Spinal cord (tissue), 10 donors: Measurements from ENCODE around the gene MARS2. TPM values are rescaled to one million over a fixed set of nuclear protein-coding genes. Genes with fewer than 3 reads are reported as not detected.

Experiments used
- DNase-seq, 6 donors: peaks; one replicate each; pipeline versions ENCODE4 v3.0.0 to v3.0.0-alpha.2; 2013 to 2015; ENCODE audit warnings: low spot score in 6 of 6, low read depth in 4 of 6
- H3K27ac ChIP-seq: one replicate; pipeline ENCODE4 v1.5.1; 2013; ENCODE audit warnings: low read depth, low read length, control low read depth
- H3K27me3 ChIP-seq: one replicate; pipeline ENCODE4 v1.6.1; 2013; ENCODE audit warnings: low read length; ENCODE audit not compliant: control insufficient read depth, insufficient read depth
- H3K36me3 ChIP-seq: one replicate; pipeline ENCODE4 v1.6.1; 2013; ENCODE audit warnings: low read length; ENCODE audit not compliant: control insufficient read depth, insufficient read depth
- H3K4me1 ChIP-seq: one replicate; pipeline ENCODE4 v1.6.1; 2013; ENCODE audit warnings: low read length; ENCODE audit not compliant: control insufficient read depth, insufficient read depth
- H3K4me3 ChIP-seq: one replicate; pipeline ENCODE4 v1.5.1; 2013; ENCODE audit warnings: low read depth, low read length, control low read depth
- H3K9me3 ChIP-seq: one replicate; pipeline ENCODE4 v1.6.1; 2013; ENCODE audit warnings: low read length; ENCODE audit not compliant: control insufficient read depth, insufficient read depth
- WGBS: methylation state at CpG from one replicate; pipeline ENCODE4 v1.1.5; 2013; ENCODE audit warnings: missing lambda C conversion rate; ENCODE audit not compliant: insufficient coverage; 5-methylcytosine and 5-hydroxymethylcytosine counted together
- long read RNA-seq, 4 donors: transcript quantifications; one replicate each; lab custom pipeline, GENCODE V29; 2026
- polyA plus RNA-seq, 2 donors: library from polyadenylated mRNA; unstranded; fragments of 120-200 nt; gene quantifications; one replicate each; pipeline ENCODE4 v1.2.1, GENCODE V29; 2013; ENCODE audit not compliant: insufficient read length in 2 of 2
- total RNA-seq, 2 donors: library from RNA; depleted of rRNA in 1 of 2; stranded (reverse); fragments of 120-200 nt in 1 of 2; fragments of >200 nt in 1 of 2; gene quantifications; one replicate each; pipeline versions ENCODE4 v1.2.3 to v1.2.4, GENCODE V29; 2013 to 2014
- donor health status: healthy.

Gene MARS2
- total RNA-seq (1 to 10 TPM; 5.3 to 8.8 TPM), polyA plus RNA-seq (1 to 10 TPM; 5.1 to 7.6 TPM)
- long read RNA-seq, donor 1, transcript MARS2-201 (1 exons, 3,019 nt) = major isoform, 8 of 8 reads
- long read RNA-seq, donor 1, partial matches to known transcripts = 0 of 8 reads
- long read RNA-seq, donor 1, other reads (novel, unspliced or antisense) = 0 of 8 reads
- long read RNA-seq, donor 2, partial matches to known transcripts = 0 of 4 reads
- long read RNA-seq, donor 2, other reads (novel, unspliced or antisense) = 0 of 4 reads
- long read RNA-seq, donor 3, transcript MARS2-201 (1 exons, 3,019 nt) = major isoform, 5 of 5 reads
- long read RNA-seq, donor 3, partial matches to known transcripts = 0 of 5 reads
- long read RNA-seq, donor 3, other reads (novel, unspliced or antisense) = 0 of 5 reads
- long read RNA-seq, donor 4, partial matches to known transcripts = 0 of 1 reads
- long read RNA-seq, donor 4, other reads (novel, unspliced or antisense) = 0 of 1 reads

- DNase-seq = peak in 5 of 6 donors; percentile 86 to 98 (median 91)
- WGBS = under 1% methylated on average over 86 of the region's 86 CpGs
- peak within 1 kb of the TSS; percentile 91 for H3K4me3 ChIP-seq
- peaks cover under 1% of the 10 kb centered on the region for H3K36me3 ChIP-seq
- no peaks in the 10 kb centered on the region for H3K9me3 ChIP-seq
- peak within 1 kb of the TSS; percentile 92 for H3K27ac ChIP-seq
- peaks cover 16% of the 10 kb centered on the region for H3K4me1 ChIP-seq
- H3K27me3 ChIP-seq = no peaks in the 10 kb centered on the region
These were observed at the start of gene MARS2 for GRCh38 chr2:197705121-197705911. TSS of gene MARS2 (plus strand) at chr2:197705369. CDS start at chr2:197705406, 37 bp downstream.

GRCh38 chr2:197657562-197657961, 47.6 kb upstream of the MARS2 start:
- Histone ChIP-seq H3K27ac (no peak overlapping the region), H3K27me3 (no peaks in the 10 kb centered on the region), H3K36me3 (peaks cover 4% of the 10 kb centered on the region), H3K9me3 (no peaks in the 10 kb centered on the region), H3K4me3 (no peak overlapping the region), H3K4me1 (no peaks in the 10 kb centered on the region)
- no peak for DNase-seq

- no CpG with 5 or more reads among the region's 3 CpGs for WGBS
These were observed 43.5 kb upstream of the MARS2 start for GRCh38 chr2:197661626-197662025.

GRCh38 chr2:197666277-197666676, 38.9 kb upstream of the MARS2 start:
- H3K36me3 ChIP-seq = peaks cover 15% of the 10 kb centered on the region
- no peak overlapping the region for H3K27ac ChIP-seq
- peaks cover 29% of the 10 kb centered on the region for H3K9me3 ChIP-seq
- H3K4me1 ChIP-seq = no peaks in the 10 kb centered on the region
- no peak for DNase-seq
- H3K27me3 ChIP-seq = no peaks in the 10 kb centered on the region
- H3K4me3 ChIP-seq = no peak overlapping the region

More at GRCh38 chr2:197661626-197662025, 43.5 kb upstream of the MARS2 start:
- H3K4me3 ChIP-seq = no peak overlapping the region
- no peak overlapping the region for H3K27ac ChIP-seq
- peaks cover 19% of the 10 kb centered on the region for H3K9me3 ChIP-seq
- no peaks in the 10 kb centered on the region for H3K4me1 ChIP-seq
- H3K27me3 ChIP-seq = no peaks in the 10 kb centered on the region
- H3K36me3 ChIP-seq = peaks cover 5% of the 10 kb centered on the region
- no peak for DNase-seq

- Histone ChIP-seq H3K27ac (no peak overlapping the region), H3K4me3 (no peak overlapping the region), H3K27me3 (no peaks in the 10 kb centered on the region), H3K36me3 (peaks cover 17% of the 10 kb centered on the region), H3K4me1 (no peaks in the 10 kb centered on the region), H3K9me3 (peaks cover 23% of the 10 kb centered on the region)
- 92% methylated on average over 3 of the region's 3 CpGs for whole genome bisulfite sequencing
- no peak for DNase-seq
These were observed 36.9 kb upstream of the MARS2 start for GRCh38 chr2:197668296-197668695.

GRCh38 chr2:197669077-197669476, 36.1 kb upstream of the MARS2 start:
- H3K4me3 ChIP-seq = no peak overlapping the region
- DNase-seq = no peak
- H3K4me1 ChIP-seq = no peaks in the 10 kb centered on the region
- H3K27ac ChIP-seq = no peak overlapping the region
- peaks cover 17% of the 10 kb centered on the region for H3K36me3 ChIP-seq
- peaks cover 23% of the 10 kb centered on the region for H3K9me3 ChIP-seq
- H3K27me3 ChIP-seq = no peaks in the 10 kb centered on the region

GRCh38 chr2:197672371-197672893, 32.7 kb upstream of the MARS2 start:
- Histone ChIP-seq H3K9me3 (peaks cover 7% of the 10 kb centered on the region), H3K27ac (peak overlapping the region; percentile 97), H3K36me3 (peaks cover 12% of the 10 kb centered on the region), H3K27me3 (no peaks in the 10 kb centered on the region), H3K4me1 (peaks cover 3% of the 10 kb centered on the region), H3K4me3 (peak overlapping the region; percentile 75)
- DNase-seq = no peak
- WGBS = no CpG with 5 or more reads among the region's 1 CpG

- 39% methylated on average over 3 of the region's 5 CpGs for WGBS
- Histone ChIP-seq H3K27me3 (no peaks in the 10 kb centered on the region), H3K4me3 (peak overlapping the region; percentile 75), H3K36me3 (peaks cover 7% of the 10 kb centered on the region), H3K27ac (peak overlapping the region; percentile 97), H3K4me1 (peaks cover 3% of the 10 kb centered on the region), H3K9me3 (peaks cover 3% of the 10 kb centered on the region)
- DNase-seq = peak in 4 of 6 donors; percentile 4 to 40 (median 16)
These were observed 32.1 kb upstream of the MARS2 start for GRCh38 chr2:197673106-197673505.

GRCh38 chr2:197673606-197674005, 31.6 kb upstream of the MARS2 start:
- Histone ChIP-seq H3K4me1 (peaks cover 3% of the 10 kb centered on the region), H3K27ac (peak overlapping the region; percentile 97), H3K4me3 (peak overlapping the region; percentile 75), H3K27me3 (no peaks in the 10 kb centered on the region), H3K9me3 (peaks cover 1% of the 10 kb centered on the region), H3K36me3 (peaks cover 2% of the 10 kb centered on the region)
- DNase-seq = peak in 4 of 6 donors; percentile 4 to 25 (median 8)
- WGBS = no CpG with 5 or more reads among the region's 1 CpG
